Measurements from ENCODE around the gene NBAS. TPM values are rescaled to one million over a fixed set of nuclear protein-coding genes. Genes with fewer than 3 reads are reported as not detected.

Gene NBAS
- total and polyA plus RNA-seq, 8 donors: 26.6 to 36.7 (median 31.1) TPM

- no peaks in the 10 kb centered on the region for H3K27me3 ChIP-seq
- intact Hi-C loops (cut with DNase I): no loop called here
- WGBS, 2 donors: 95 to 96% methylated on average over 1 of the region's 1 CpG
- no peak overlapping the region for H3K4me3 ChIP-seq
- H3K9me3 ChIP-seq: no peaks in the 10 kb centered on the region
- H3K4me1 ChIP-seq: no peaks in the 10 kb centered on the region
- no peak overlapping the region for H3K27ac ChIP-seq
- TF ChIP-seq CTCF (IDR thresholded peaks at IDR 0.05): no peak
- ATAC-seq (no peak), FAIRE-seq (no peak), DNase-seq (no peak)
- H3K36me3 ChIP-seq: no peaks in the 10 kb centered on the region
These were observed 245.7 kb downstream of the NBAS start for GRCh38 chr2:15315411-15315810.

GRCh38 chr2:15313657-15314056, 247.5 kb downstream of the NBAS start:
- Histone ChIP-seq H3K27me3 (no peaks in the 10 kb centered on the region), H3K4me1 (no peaks in the 10 kb centered on the region), H3K9me3 (no peaks in the 10 kb centered on the region), H3K4me3 (no peak overlapping the region), H3K27ac (no peak overlapping the region), H3K36me3 (no peaks in the 10 kb centered on the region)
- no peak for TF ChIP-seq CTCF (IDR thresholded peaks at IDR 0.05)
- DNase-seq (no peak), FAIRE-seq (no peak), ATAC-seq (no peak)
- intact Hi-C loops (cut with DNase I): no loop called here
- WGBS, 2 donors: 83 to 88% methylated on average over 1 of the region's 1 CpG

- FAIRE-seq: no peak
- Histone ChIP-seq H3K9me3 (no peaks in the 10 kb centered on the region), H3K4me3 (no peak overlapping the region), H3K4me1 (no peaks in the 10 kb centered on the region), H3K27ac (no peak overlapping the region), H3K36me3 (no peaks in the 10 kb centered on the region), H3K27me3 (no peaks in the 10 kb centered on the region)
- no peak for DNase-seq
- ATAC-seq: no peak
- 95 to 98% methylated on average over 2 of the region's 2 CpGs for WGBS, 2 donors
- intact Hi-C loops (cut with DNase I): no loop called here
- TF ChIP-seq CTCF (IDR thresholded peaks at IDR 0.05): no peak
These were observed 249.2 kb downstream of the NBAS start for GRCh38 chr2:15311926-15312325.

GRCh38 chr2:15311201-15311907, 249.8 kb downstream of the NBAS start:
- no peak for ATAC-seq
- intact Hi-C loops (cut with DNase I): no loop called here
- Histone ChIP-seq H3K9me3 (no peaks in the 10 kb centered on the region), H3K36me3 (no peaks in the 10 kb centered on the region), H3K4me1 (no peaks in the 10 kb centered on the region), H3K27ac (no peak overlapping the region), H3K27me3 (no peaks in the 10 kb centered on the region), H3K4me3 (no peak overlapping the region)
- WGBS, 2 donors: 74 to 77% methylated on average over 4 of the region's 4 CpGs
- no peak for FAIRE-seq
- no peak for DNase-seq
- TF ChIP-seq CTCF (IDR thresholded peaks at IDR 0.05): no peak

GRCh38 chr2:15307526-15307925, 253.6 kb downstream of the NBAS start:
- Histone ChIP-seq H3K27me3 (no peaks in the 10 kb centered on the region), H3K9me3 (no peaks in the 10 kb centered on the region), H3K27ac (no peak overlapping the region), H3K4me3 (no peak overlapping the region), H3K4me1 (no peaks in the 10 kb centered on the region), H3K36me3 (no peaks in the 10 kb centered on the region)
- no peak for TF ChIP-seq CTCF (IDR thresholded peaks at IDR 0.05)
- WGBS, 2 donors: 51 to 56% methylated on average over 2 of the region's 2 CpGs
- intact Hi-C loops (cut with DNase I): no loop called here
- ATAC-seq (no peak), FAIRE-seq (no peak), DNase-seq (no peak)
